ENCODE results near the gene CPLANE1. TPM values are rescaled to one million over a fixed set of nuclear protein-coding genes. Genes with fewer than 3 reads are reported as not detected.

Gene CPLANE1
- polyA plus RNA-seq, 1 donor (not counting 4 experiments of a cell fraction or from before 2014, with no cell fraction given): 9.2 TPM

DNA sequence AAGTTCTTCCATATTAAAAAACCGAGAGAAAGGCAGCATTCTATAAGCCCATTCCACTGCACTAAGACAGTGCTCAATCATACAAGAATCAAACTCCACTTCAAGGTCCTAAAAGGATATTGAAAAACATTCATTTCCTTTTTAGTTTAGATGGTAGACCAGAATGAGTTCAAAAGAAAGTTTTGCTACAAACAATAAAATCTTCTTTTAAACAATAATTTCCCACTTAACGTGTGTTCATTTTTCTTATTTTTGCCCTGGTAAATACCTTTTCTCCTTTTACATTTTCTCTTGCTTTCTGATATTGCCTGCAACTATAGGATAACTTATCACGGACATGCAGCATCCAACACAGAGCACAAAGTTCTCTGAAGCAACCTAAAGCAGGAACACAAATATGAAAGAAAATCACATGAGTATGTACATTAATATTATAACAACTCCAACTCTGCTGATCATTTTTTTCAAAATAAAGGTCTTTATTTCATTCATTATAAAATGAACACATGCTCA lies 61.7 kb downstream of the CPLANE1 start:
- Histone ChIP-seq H3K36me3 (ENCODE audit: control insufficient read depth in 2 of 2, extremely low read depth in 1 of 2, insufficient read depth in 2 of 2, low read length in 2 of 2) (peaks cover 0 to 1% of the 10 kb centered on the region in 2 experiments), H3K9ac (ENCODE audit: control insufficient read depth, extremely low read depth, insufficient read depth, low read length) (no peak overlapping the region), H3K27ac (ENCODE audit: control insufficient read depth, insufficient read depth, low read length) (no peak overlapping the region), H3K9me1 (ENCODE audit: control insufficient read depth, extremely low read depth, insufficient read depth, low read length) (no peaks in the 10 kb centered on the region), H3K4me1 (ENCODE audit: control insufficient read depth, extremely low read depth, insufficient read depth, low read length) (no peaks in the 10 kb centered on the region), H3K9me3 (ENCODE audit: control insufficient read depth, low read depth, low read length) (no peaks in the 10 kb centered on the region), H3K79me2 (ENCODE audit: control insufficient read depth, insufficient read depth, low read length) (no peaks in the 10 kb centered on the region), H4K20me1 (ENCODE audit: control insufficient read depth, extremely low read depth, insufficient read depth, low read length) (no peaks in the 10 kb centered on the region), H3K4me2 (ENCODE audit: control insufficient read depth, extremely low read depth, insufficient read depth, low read depth, low read length) (no peak overlapping the region), H3K27me3 (ENCODE audit: control insufficient read depth, extremely low read depth, insufficient read depth, low read length) (no peaks in the 10 kb centered on the region), H2AFZ (ENCODE audit: control insufficient read depth, low read length) (no peak overlapping the region), H3K4me3 (ENCODE audit: control insufficient read depth in 2 of 3, extremely low read depth in 1 of 3, insufficient read depth in 2 of 3, low read depth in 1 of 3, low read length in 3 of 3) (no peak overlapping the region)
- no peak for FAIRE-seq
- TF ChIP-seq EZH2 (IDR thresholded peaks at IDR 0.05; ENCODE audit: low read length): no peak
- TF ChIP-seq, protein P1, sequence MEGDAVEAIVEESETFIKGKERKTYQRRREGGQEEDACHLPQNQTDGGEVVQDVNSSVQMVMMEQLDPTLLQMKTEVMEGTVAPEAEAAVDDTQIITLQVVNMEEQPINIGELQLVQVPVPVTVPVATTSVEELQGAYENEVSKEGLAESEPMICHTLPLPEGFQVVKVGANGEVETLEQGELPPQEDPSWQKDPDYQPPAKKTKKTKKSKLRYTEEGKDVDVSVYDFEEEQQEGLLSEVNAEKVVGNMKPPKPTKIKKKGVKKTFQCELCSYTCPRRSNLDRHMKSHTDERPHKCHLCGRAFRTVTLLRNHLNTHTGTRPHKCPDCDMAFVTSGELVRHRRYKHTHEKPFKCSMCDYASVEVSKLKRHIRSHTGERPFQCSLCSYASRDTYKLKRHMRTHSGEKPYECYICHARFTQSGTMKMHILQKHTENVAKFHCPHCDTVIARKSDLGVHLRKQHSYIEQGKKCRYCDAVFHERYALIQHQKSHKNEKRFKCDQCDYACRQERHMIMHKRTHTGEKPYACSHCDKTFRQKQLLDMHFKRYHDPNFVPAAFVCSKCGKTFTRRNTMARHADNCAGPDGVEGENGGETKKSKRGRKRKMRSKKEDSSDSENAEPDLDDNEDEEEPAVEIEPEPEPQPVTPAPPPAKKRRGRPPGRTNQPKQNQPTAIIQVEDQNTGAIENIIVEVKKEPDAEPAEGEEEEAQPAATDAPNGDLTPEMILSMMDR (optimal IDR thresholded peaks at IDR 0.05 in 1 of 3, IDR thresholded peaks at IDR 0.05 in 1 of 3, conservative IDR thresholded peaks at IDR 0.05 in 1 of 3; ENCODE audit: extremely low read depth in 1 of 3, insufficient read depth in 2 of 3, low read length in 3 of 3): no peak
- DNase-seq (ENCODE audit: low read depth, low spot score): no peak
- dilution Hi-C loops (cut with MboI; ENCODE audit: extremely low pct_ligation_motif_present, low sequenced_read_pairs): no loop called here

DNA sequence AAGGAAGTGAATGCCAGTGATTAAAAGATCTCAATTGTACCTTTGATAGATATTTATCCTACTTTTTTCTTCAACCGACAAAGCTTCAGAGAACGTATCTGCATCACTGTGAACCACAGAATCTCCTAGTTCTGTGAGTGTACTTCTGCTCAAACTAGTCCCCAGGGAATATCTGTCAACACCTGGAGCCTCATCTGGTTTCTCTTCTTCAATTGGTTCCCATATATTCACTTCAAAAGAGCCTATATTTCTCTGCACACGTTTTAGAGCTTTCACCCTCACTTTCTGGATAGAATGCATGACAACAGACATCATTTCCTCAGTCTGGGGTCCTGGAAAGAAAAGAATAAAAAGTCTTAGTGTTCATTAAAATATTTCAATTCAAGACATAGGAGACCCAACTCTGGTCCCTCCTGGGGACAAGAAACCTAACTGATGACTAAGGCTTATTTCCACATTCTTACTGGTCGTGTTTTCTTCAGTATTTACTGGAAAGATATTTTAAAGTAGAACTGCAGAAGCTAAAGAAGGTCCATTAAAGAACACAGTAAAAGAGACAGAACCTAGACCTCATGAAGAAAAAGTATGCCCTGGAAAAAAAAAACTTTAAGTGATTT lies 64.3 kb downstream of the CPLANE1 start:
- peaks cover 0 to 1% of the 10 kb centered on the region in 2 experiments for H3K36me3 ChIP-seq (ENCODE audit: control insufficient read depth in 2 of 2, extremely low read depth in 1 of 2, insufficient read depth in 2 of 2, low read length in 2 of 2)
- dilution Hi-C loops (cut with MboI; ENCODE audit: extremely low pct_ligation_motif_present, low sequenced_read_pairs): no loop called here

More for the DNA sequence above, 64.3 kb downstream of the CPLANE1 start:
- Histone ChIP-seq H3K9ac (ENCODE audit: control insufficient read depth, extremely low read depth, insufficient read depth, low read length) (no peak overlapping the region), H4K20me1 (ENCODE audit: control insufficient read depth, extremely low read depth, insufficient read depth, low read length) (no peaks in the 10 kb centered on the region), H3K9me1 (ENCODE audit: control insufficient read depth, extremely low read depth, insufficient read depth, low read length) (no peaks in the 10 kb centered on the region), H2AFZ (ENCODE audit: control insufficient read depth, low read length) (no peak overlapping the region), H3K27me3 (ENCODE audit: control insufficient read depth, extremely low read depth, insufficient read depth, low read length) (no peaks in the 10 kb centered on the region), H3K9me3 (ENCODE audit: control insufficient read depth, low read depth, low read length) (no peaks in the 10 kb centered on the region), H3K4me1 (ENCODE audit: control insufficient read depth, extremely low read depth, insufficient read depth, low read length) (no peaks in the 10 kb centered on the region), H3K27ac (ENCODE audit: control insufficient read depth, insufficient read depth, low read length) (no peak overlapping the region), H3K4me2 (ENCODE audit: control insufficient read depth, extremely low read depth, insufficient read depth, low read depth, low read length) (no peak overlapping the region), H3K79me2 (ENCODE audit: control insufficient read depth, insufficient read depth, low read length) (no peaks in the 10 kb centered on the region), H3K4me3 (ENCODE audit: control insufficient read depth in 2 of 3, extremely low read depth in 1 of 3, insufficient read depth in 2 of 3, low read depth in 1 of 3, low read length in 3 of 3) (no peak overlapping the region)
- DNase-seq (ENCODE audit: low read depth, low spot score) (no peak), FAIRE-seq (no peak)
- TF ChIP-seq EZH2 (IDR thresholded peaks at IDR 0.05; ENCODE audit: low read length): no peak
- TF ChIP-seq, protein P1 (optimal IDR thresholded peaks at IDR 0.05 in 1 of 3, IDR thresholded peaks at IDR 0.05 in 1 of 3, conservative IDR thresholded peaks at IDR 0.05 in 1 of 3; ENCODE audit: extremely low read depth in 1 of 3, insufficient read depth in 2 of 3, low read length in 3 of 3): no peak
